Skin epidermis (tissue), 12 donors: ENCODE data around the gene IL22RA1.

ENCODE experiments used
- H3K27ac ChIP-seq, 21 experiments: fragments of 200-600 bp; sonication (generic) in 11 of 21; one replicate each; pipeline ENCODE4 v1.5.0; 2020; ENCODE audit warnings: mild to moderate bottlenecking in 3 of 21, inconsistent platforms in 2 of 21, moderate library complexity in 2 of 21
- H3K4me3 ChIP-seq, 7 experiments: fragments of 200-600 bp; sonication (generic) in 2 of 7; one replicate each; pipeline ENCODE4 v1.5.0; 2020; ENCODE audit warnings: inconsistent platforms in 2 of 7, mild to moderate bottlenecking in 2 of 7, moderate library complexity in 1 of 7

The IL22RA1 gene

DNA sequence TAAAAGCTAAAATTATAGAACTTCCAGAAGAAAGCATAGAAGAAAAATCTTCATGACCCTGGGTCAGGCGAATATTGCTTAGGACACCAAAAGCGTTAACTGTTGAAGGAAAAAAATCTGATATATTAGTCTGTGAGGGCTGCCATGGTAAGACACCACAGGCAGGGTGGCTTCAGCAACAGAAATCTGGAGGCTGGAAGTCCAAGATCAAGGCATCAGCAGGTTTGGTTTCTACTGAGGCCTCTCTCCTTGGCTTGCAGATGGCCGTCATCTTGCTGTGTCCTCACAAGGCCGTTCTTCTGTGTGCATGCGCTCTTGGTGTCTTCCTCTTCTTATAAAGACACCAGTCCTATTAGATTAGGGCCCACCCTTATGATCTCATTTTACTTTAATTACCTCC lies 29.7 kb upstream of the IL22RA1 start:
- Histone ChIP-seq H3K27ac (no peak overlapping the region), H3K4me3 (no peak overlapping the region)

DNA sequence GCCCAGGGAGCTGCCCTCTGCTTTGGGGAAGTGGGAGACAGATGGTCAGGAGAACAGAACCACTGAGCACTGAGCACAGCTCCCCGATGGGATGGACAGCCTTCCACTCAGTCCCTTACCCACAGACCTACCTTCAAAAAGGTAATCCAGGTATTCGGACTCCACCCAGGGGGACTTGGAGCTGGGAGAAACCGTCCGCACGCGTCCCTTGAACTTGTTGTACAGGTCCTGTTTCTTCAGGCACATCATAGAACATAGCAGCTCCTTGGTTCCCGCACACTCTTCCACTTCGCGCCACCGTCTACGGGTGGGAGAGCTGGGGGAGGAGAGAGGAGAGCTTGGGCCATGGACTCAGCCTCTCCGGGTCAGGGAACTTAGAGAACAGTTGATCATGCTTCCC lies 26.3 kb upstream of the IL22RA1 start:
- H3K4me3 ChIP-seq: no peak overlapping the region
- no peak overlapping the region for H3K27ac ChIP-seq

DNA sequence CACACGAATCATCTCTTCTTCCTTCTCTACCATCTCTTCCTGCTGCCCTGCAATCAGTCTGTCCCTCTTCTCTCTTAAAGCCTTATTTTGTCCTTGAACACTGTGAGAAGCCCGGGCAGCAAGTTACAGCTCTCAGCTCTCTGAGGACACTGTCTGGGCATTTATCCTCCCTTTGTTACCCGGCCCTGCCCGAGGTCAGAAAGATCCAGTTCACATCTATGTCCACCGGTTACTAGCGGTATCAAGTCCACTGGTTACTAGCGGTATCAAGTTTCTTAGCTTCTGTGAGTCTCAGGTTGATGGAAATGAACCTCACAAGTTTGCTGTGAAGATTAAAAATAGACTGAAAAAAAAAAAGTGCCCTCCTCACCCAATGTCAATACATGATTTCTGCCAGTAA lies 25.3 kb upstream of the IL22RA1 start:
- no peak overlapping the region for H3K27ac ChIP-seq

DNA sequence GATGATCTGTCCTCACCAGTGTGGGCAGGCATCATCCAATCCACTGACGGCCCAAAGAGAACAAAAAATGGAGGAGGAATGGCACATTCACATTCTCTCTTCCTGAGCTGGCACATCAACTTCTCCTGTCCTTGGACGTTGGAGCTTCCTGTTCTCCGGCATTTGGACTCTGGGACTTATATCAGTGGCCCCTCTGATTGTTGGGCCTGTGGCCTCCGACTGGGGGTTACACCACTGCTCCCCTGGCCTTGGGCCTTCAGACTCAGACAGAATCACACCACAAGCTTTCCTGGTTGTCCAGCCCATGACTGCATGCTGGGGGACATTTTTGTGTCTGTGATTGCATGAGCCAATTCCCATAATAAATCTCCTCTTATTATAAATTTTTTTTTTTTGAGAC lies 24.1 kb upstream of the IL22RA1 start:
- no peak overlapping the region for H3K27ac ChIP-seq
- no peak overlapping the region for H3K4me3 ChIP-seq

More for the DNA sequence above, 25.3 kb upstream of the IL22RA1 start:
- no peak overlapping the region for H3K4me3 ChIP-seq

DNA sequence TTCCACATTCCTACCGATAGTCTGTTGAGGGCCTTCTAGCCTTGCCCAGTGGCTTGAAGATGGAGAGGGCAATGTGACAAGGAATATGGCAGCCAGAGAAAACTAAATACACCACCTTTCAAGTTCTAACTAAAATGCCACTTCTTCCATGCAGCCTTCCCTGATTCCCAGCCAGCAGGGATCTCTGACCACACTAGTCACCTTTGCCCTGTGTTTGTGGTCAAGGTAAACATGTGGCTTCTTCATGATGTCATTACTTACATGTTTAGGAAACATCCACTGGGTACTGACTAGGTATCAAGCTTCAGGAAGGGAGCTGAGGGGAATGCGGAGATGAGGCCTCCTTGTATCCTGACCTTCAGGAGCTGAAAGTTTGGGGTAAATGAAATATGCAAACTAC lies 22.6 kb upstream of the IL22RA1 start:
- Histone ChIP-seq H3K4me3 (no peak overlapping the region), H3K27ac (no peak overlapping the region)

DNA sequence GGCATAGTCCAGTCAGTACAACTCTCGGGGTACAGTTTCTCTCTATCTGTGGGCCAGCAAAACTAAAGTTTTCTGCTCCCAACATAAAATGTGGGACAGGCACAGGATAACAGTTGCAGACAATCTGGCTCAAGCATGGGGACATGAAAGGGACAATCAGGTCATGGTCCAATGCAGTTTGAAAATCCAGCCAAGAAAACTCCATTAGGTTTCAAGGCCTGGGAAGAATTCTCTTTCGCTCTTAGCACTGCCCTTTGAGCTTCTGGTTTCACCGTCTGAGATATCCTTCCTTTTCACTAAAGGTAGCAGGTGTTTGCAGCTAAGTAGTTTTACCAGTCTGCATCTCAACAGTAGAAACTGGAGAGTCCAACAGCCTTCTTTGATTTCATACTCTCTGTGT lies 21.1 kb upstream of the IL22RA1 start:
- H3K4me3 ChIP-seq: no peak overlapping the region

DNA sequence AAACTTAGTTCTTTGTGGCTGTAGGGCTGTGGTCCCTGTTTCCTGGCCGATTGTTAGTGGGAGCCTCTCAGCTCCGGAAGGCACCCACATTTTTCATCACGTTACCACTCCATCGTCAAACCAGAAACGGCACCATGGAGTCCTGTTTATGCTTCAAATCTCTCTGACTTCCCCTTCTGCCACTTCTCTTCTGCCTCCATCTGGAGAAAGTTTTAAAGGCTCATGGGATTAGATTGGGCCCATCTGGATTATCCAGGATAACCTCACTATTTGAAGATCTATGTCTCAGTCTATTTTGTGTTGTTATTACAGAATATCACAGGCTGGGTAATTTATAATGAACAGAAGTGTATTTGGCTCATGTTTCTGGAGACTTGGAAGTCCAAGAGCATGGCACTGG lies 19.3 kb upstream of the IL22RA1 start:
- Histone ChIP-seq H3K27ac (no peak overlapping the region), H3K4me3 (no peak overlapping the region)

More for the DNA sequence above, 21.1 kb upstream of the IL22RA1 start:
- no peak overlapping the region for H3K27ac ChIP-seq

DNA sequence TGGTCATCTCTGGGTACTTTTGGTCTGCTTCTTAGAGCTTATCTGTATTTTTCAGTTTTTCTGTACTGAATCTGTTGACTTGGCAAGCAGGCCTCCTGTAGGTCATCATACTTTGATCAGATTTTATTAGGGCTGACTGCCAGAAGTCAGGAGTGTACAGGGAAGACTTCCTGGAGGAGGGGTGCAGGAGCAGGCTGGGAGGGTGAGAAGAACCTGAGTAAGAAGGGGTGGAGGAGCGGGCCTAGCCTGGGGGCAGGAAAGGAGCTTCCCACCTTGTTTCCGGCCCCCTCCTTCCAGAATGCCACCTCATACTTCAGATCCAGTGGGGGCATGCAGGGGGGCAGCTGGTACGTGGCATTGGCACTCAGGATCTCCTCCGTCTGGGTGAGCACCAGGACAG lies 18.3 kb upstream of the IL22RA1 start:
- Histone ChIP-seq H3K4me3 (no peak overlapping the region), H3K27ac (no peak overlapping the region)

DNA sequence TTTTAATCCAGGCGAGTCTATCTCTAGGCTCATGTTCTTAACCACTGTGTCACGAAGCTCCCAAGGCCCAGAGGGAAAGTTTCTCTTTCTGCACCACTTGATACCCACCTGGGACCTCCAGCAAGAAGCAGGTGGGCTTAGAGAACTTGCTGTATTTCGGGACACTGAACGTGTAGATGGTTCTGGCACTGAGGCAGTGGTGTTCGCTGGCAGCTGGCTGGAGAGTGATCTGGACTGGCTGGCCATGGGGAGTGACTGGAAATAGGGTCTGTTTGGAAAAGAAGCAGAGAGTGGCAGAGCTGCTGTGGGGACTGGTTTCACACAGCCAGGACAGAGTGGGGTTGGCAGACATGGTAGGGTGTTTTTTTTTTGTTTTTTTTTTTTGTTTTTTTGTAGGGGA lies 16.4 kb upstream of the IL22RA1 start:
- H3K27ac ChIP-seq: no peak overlapping the region
- no peak overlapping the region for H3K4me3 ChIP-seq

DNA sequence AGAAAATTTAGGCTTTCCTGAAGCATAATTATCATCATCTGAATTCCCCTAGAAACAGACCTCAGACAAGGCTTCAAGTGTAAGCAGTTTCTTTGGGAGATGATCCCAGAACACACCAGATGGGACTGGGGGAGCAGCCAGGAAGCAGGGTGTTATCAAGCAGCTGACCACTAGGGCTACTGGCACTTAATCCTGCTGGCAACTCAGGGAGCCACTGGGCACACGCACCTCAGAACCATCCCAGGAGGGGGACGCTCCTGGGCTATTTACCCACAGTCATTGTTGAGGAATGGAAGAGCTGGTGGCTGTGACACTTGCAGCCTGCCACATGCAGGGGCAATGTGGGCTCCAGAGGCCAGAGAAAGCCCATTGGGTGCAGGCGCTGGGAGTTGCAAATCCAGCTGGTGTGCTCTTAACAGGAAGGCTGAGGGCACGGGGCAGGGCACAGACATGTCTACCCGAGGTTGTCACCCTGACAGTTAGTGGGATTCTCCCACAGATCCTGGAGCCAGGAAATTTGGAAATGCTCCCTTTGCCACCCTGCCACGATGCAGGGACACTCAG lies 15.1 kb upstream of the IL22RA1 start:
- Histone ChIP-seq H3K27ac (no peak overlapping the region), H3K4me3 (no peak overlapping the region)

DNA sequence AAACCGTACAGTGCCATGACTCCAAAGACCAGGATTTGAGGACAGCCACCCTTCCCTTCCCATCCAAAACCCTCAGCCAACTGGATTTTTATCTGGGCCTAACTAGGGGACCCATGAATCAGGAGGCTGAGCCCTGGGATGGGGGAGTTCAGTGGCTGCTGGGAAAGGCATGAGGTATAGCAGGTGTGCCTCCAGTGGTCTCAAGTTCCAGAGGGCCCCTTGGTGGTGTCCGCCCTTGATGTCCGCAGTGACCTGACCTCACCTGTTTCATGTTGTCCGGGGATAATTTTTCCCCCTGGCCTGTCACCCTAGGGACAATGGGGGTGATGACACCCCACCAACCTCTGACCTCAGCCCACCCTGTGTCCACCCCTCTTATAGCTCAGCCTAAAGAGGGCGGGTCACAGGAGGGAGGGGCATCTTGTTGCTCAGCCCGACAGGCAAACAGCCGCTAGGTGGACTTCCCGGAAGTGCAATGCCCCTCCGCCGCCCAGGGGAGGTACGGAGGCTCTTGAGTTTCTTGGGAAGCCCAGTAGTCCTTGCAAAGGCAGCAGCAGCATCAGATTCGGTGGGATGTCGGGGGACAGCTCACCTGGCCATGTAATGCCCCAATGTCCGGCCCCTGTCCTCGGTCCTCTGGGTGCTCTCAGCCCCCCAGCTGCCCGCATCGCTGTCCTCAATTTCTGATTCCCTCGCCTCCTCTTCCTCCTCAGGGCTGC lies 13.8 kb upstream of the IL22RA1 start:
- H3K4me3 ChIP-seq: no peak overlapping the region
- no peak overlapping the region for H3K27ac ChIP-seq

DNA sequence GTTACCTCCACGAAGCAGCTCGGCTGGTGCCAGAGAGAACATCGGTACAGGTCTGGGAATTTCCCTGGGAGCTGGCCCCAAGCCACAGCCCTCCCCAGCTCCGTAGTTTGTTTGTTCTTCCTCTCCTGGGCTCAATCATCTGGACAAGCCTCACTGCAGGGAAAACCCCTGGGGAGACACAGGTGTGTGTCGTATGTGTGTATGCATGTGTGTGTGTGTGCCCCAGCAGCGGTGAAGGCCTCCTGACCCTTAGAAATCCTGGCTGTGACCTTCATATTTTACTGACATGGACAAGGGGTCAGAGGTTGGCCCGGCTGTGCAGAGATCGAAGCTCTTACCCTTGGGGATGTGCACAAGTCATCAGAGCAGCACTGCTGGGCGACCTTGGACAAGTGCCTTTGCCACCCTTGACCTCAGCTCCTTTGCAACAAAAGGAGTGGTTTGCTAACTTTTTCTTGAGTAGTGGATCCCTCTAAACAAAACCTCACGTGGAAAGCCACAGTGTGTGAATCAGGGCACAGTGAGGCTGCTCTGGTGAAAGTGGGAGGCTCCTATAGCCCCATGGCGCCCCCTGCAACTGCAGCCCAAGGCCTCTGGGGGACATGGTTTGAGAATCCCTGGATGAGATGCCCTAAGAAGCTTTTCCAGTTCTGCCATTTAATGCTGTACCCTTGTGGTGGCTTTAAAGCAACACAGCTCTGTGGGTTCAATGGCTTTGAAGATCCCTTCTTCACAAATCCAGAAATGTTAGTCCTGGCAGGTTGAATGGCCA lies 12.3 kb upstream of the IL22RA1 start:
- H3K4me3 ChIP-seq: no peak overlapping the region
- no peak overlapping the region for H3K27ac ChIP-seq

DNA sequence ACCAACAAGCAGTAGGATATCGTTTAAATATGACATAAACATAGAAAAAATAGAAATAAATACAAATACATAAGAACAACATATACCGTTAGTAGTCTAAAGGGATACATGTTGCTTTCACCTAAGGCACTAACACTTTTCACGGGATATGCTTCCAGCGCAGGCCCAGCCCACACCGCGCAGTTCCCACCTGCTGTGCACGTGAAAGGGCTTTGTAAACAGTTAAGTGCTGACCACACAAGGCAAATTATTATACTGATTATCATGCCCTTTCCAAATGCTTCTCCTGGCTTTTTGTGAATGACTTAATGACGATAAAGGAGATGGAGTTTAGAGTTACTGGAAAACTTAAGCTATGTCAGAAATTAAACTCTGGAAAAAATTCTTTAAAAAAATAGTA lies 11.3 kb upstream of the IL22RA1 start:
- Histone ChIP-seq H3K4me3 (no peak overlapping the region), H3K27ac (no peak overlapping the region)

DNA sequence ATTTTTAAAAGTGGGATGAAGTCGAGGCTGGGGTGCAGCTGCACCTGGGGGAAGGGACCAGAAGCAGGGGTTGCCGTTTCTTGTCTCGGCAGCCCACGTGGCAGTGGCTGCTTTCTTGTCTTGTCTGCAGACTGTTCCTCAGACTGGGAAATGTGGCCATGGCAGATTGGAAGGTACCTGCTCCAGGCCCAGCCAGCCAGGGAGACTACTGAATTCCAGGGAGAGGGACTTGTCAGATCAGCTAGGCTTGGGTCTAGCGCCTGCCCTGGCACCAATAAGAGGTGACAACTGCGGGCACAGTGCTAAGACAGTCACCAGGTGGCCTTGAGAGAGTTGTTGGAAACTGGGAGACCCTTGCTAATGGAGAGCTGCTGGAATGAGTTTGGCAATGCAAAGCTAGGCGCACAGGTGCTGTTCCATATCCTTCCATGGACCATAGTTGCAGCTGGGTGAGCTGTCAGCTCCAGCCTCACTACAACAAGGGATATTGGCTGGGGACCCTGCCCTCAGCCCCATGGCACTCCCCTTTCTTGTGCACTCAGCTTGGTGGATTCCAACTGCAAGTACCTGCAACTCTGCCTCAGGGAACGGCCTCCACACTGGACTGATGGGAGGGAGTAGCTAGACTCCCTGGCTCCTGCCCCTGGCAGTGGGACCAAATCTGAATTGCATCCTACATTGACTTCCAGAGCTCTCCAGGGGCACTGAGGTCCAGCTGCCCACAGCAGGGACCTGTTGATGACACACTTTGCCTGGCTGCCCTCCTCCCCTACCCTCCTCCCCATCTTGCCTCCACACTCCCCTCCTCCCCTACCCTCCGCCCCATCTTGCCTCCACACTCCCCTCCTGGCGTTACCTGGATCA lies 9.9 kb upstream of the IL22RA1 start:
- Histone ChIP-seq H3K27ac (peak overlapping the region in 1 of 21 experiments; percentile 52), H3K4me3 (no peak overlapping the region)

DNA sequence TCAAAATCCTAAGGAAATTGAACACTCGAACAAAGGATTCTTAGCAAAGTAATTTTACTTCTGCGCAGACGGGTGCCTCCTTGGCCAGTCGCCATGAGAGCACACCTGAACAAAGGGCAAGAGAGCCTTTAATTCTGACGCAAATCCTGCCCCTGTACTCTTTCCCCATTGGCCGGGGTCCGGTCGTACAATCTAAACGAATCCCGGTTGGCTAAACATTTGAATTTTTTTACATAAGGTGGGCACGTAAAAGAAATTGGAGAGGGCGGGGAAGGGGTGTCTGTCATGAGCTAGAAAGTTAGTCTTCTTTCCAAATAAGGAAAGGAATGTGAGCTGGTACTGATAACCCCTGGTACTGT lies 8.2 kb upstream of the IL22RA1 start:
- H3K4me3 ChIP-seq: no peak overlapping the region

DNA sequence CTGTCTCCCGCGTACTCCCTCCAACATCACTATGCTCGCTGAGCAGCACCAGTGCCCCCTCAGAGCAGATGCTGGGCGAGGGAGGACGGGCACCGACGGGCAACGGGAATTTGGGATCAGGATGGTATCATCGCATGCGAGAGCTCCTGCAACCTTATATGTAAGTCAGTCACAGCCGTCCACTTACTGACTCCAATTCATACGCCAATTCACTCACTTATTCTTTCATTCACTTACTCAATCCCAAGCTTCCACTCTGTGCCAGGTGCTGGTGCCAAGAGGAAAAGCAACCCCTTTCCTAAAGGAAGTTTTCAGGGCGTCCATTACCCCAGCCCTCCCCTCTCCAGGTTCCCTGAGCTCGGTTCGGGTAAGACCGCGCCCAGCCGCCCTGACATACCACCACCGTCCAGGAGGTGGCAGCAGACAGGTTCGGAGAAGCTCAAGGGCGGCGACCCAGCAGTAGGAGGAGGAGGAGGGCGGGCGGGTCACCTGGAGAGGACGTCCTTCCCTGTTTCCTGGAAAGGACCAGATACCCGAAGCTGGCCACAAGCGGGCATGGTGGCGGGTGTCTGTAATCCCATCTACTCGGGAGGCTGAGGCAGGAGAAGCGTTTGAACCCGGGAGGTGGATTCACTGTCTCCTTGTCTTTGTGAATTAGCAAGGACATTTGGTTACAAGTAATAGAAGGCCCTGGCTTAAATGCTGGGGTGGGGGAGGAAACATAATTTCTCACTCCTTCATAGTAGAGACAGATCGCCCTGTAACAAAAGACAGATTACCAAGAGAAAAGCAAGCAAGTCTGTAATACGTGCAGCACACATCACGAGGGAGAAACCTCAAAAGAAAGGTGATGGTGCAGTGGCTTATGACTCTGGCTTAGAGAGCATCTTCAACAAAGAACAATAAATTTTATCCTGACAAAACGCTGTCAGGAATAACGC lies 7.6 kb upstream of the IL22RA1 start:
- H3K4me3 ChIP-seq: peak overlapping the region in 4 of 7 experiments; percentile 2 to 28 (median 18)
- H3K27ac ChIP-seq: peak overlapping the region in 19 of 21 experiments; percentile 3 to 85 (median 63)

More for the DNA sequence above, 8.2 kb upstream of the IL22RA1 start:
- H3K27ac ChIP-seq: peak overlapping the region in 8 of 21 experiments; percentile 4 to 85 (median 69)

DNA sequence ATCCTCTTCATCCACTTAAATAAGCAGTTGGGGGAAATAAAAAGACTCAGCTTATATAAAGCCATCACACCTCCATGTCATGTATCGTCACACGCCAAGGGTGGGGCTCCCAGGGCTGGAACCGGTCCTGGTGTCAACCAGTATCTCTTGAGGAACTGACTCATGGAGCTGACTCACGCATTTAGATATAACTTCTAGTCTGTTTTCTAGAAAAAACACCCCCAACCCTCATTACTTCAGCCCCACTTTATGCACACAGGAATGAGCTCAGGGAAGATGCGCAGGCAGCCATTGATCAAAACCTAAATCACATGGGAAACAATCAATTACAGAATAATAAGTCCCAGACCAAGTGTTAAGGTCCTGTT lies 6.9 kb upstream of the IL22RA1 start:
- H3K4me3 ChIP-seq: peak overlapping the region in 4 of 7 experiments; percentile 2 to 28 (median 18)
- peak overlapping the region in 19 of 21 experiments; percentile 3 to 85 (median 63) for H3K27ac ChIP-seq

DNA sequence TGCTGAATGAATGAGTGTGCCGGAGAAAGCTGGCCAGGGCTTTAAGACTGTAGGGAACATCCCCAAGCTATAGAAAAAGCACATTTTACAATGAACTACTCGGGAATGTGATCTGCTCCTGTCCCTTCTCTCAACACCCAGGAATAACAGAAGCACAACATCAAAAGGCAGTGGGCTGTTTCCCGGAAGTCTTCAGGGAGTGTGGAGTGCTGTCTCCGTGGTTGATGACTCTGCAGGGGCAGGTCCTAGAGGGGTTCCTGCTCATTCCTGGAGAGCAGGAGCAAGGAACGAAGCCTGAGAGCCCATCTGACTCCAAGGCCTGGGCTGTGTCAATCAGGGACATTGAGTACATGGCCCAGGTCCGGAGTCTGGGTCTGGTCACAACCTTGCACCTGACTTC lies 4.9 kb upstream of the IL22RA1 start:
- Histone ChIP-seq H3K27ac (no peak overlapping the region), H3K4me3 (no peak overlapping the region)

DNA sequence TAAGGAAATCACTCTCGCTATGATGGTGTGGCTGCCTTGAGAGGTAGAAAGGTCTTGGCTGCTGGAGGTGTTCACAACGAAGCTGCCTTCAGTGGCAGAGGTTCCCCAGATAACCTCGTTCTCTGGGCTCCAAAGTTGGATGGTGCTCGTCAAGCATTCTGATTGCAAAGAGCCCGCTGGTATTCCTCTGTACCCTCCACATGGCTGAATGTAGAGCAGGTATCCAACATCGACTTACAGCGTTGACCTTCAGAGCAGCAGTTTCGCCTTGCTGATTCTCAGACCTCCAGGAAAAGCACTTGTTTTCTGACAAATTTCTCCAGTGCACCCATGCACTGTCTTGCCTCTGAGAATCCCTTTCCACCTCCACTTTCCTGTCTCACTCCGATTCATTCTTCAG lies 4.3 kb upstream of the IL22RA1 start:
- H3K4me3 ChIP-seq: no peak overlapping the region

More for the DNA sequence above, 4.3 kb upstream of the IL22RA1 start:
- H3K27ac ChIP-seq: no peak overlapping the region
